ENCODE results near the gene PARD6G. TPM values are rescaled to one million over a fixed set of nuclear protein-coding genes. Genes with fewer than 3 reads are reported as not detected.

PARD6G gene
- total and polyA plus RNA-seq, 10 of the 15 experiments (the other 5 are each of a cell fraction or from before 2014, with no cell fraction given) = 0.20 to 2.0 (median 0.60) TPM

GRCh38 chr18:80147418-80148325, 99.6 kb downstream of the PARD6G start (continued):
- TF ChIP-seq DPF2 (IDR thresholded peaks at IDR 0.05) (0 out of 2 replicates have a peak, but pooled peaks have one; percentile 24), RCOR1 (conservative IDR thresholded peaks at IDR 0.05; ENCODE audit: low read depth, low read length) (no peak), CBFB (IDR thresholded peaks at IDR 0.05; ENCODE audit: low read depth) (no peak), STAT1 (conservative IDR thresholded peaks at IDR 0.05) (no peak), CREM (IDR thresholded peaks at IDR 0.05; ENCODE audit: low read depth) (no peak), IRF5 (IDR thresholded peaks at IDR 0.05; ENCODE audit: borderline replicate concordance) (no peak), GATAD2B (conservative IDR thresholded peaks at IDR 0.05; ENCODE audit: low read depth) (no peak), MEF2B (IDR thresholded peaks at IDR 0.05; ENCODE audit: partially characterized antibody, poor library complexity, severe bottlenecking) (peak; percentile 75), YY1 (IDR thresholded peaks at IDR 0.05; ENCODE audit: low read depth, low read length) (no peak), USF1 (IDR thresholded peaks at IDR 0.05; ENCODE audit: borderline replicate concordance, extremely low read length, insufficient read depth, low read depth, low read length) (no peak), MYC (IDR thresholded peaks at IDR 0.05; ENCODE audit: insufficient read depth, insufficient read length, insufficient replicate concordance, low read length, severe bottlenecking) (no peak), HCFC1 (IDR thresholded peaks at IDR 0.05; ENCODE audit: low read length) (no peak), CBX3 (IDR thresholded peaks at IDR 0.05; ENCODE audit: borderline replicate concordance, low read depth) (no peak), NBN (IDR thresholded peaks at IDR 0.05) (0 out of 2 replicates have a peak, but pooled peaks have one; percentile 30), TCF12 (IDR thresholded peaks at IDR 0.05; ENCODE audit: low read depth, low read length) (no peak), KDM1A (IDR thresholded peaks at IDR 0.05; ENCODE audit: borderline replicate concordance) (no peak), SREBF2 (IDR thresholded peaks at IDR 0.05; ENCODE audit: low read length) (no peak), E4F1 (IDR thresholded peaks at IDR 0.05; ENCODE audit: borderline replicate concordance, partially characterized antibody) (no peak), PKNOX1 (IDR thresholded peaks at IDR 0.05) (peak; percentile 98), RUNX3 (IDR thresholded peaks at IDR 0.05; ENCODE audit: low read length) (peak; percentile 6; the same call in 1 of the 2 replicates), ZNF274 (IDR thresholded peaks at IDR 0.05; ENCODE audit: insufficient read depth, insufficient read length) (no peak), EP300 (IDR thresholded peaks at IDR 0.05; ENCODE audit: borderline replicate concordance in 1 of 2, control insufficient read depth in 1 of 2, low read depth in 2 of 2, low read length in 2 of 2) (no peak), ZSCAN29 (IDR thresholded peaks at IDR 0.05) (no peak), STAT3 (IDR thresholded peaks at IDR 0.05; ENCODE audit: low read depth, low read length) (no peak)

Data from GM12878 (cell line).